Psoas muscle (tissue), 8 donors: ENCODE results near the gene AHCYL1. TPM values are rescaled to one million over a fixed set of nuclear protein-coding genes. Genes with fewer than 3 reads are reported as not detected.

ENCODE experiments used
- ATAC-seq, 4 donors: fragments of 200-7000 bp; cut with Tn5 transposase; one replicate each; pipeline ENCODE4 v1.9.1; 2020; ENCODE audit warnings: moderate library complexity in 3 of 4, mild to moderate bottlenecking in 2 of 4
- DNase-seq, 2 donors: peaks; one replicate each; pipeline ENCODE4 v3.0.0-alpha.2; 2020
- H3K27ac ChIP-seq: fragments of 200-600 bp; one replicate; pipeline ENCODE4 v1.8.0; 2022
- H3K27me3 ChIP-seq, 3 donors: fragments of 200-600 bp in 1 of 3; one replicate each; pipeline versions ENCODE4 v1.6.1 to v1.8.0; 2013 to 2022; ENCODE audit warnings: low read length in 2 of 3, mild to moderate bottlenecking in 2 of 3, moderate library complexity in 1 of 3; ENCODE audit not compliant: insufficient read depth in 3 of 3
- H3K36me3 ChIP-seq, 2 donors: fragments of 200-600 bp in 1 of 2; one replicate each; pipeline versions ENCODE4 v1.6.1 to v1.8.0; 2013 to 2022; ENCODE audit warnings: low read depth in 1 of 2, mild to moderate bottlenecking in 1 of 2, moderate library complexity in 1 of 2; ENCODE audit not compliant: insufficient read depth in 1 of 2
- H3K4me1 ChIP-seq: fragments of 200-600 bp; one replicate; pipeline ENCODE4 v1.8.0; 2022
- H3K4me3 ChIP-seq: fragments of 200-600 bp; one replicate; pipeline ENCODE4 v1.8.0; 2022; ENCODE audit warnings: mild to moderate bottlenecking
- H3K9me3 ChIP-seq: fragments of 200-600 bp; one replicate; pipeline ENCODE4 v1.8.0; 2022
- whole genome bisulfite sequencing, 3 donors: extraction: QIAGEN DNeasy Blood & Tissue Kit; methylation state at CpG; one replicate each; pipeline versions ENCODE4 v1.1.6 to v1.1.7; 2013; 5-methylcytosine and 5-hydroxymethylcytosine counted together
- intact Hi-C, 2 donors: fragments of 100-400 bp; cut with DNase I; formaldehyde crosslinking; loops; one replicate each; pipeline versions ENCODE4 v1.11.0 to v1.14.2; 2022
- polyA plus RNA-seq, 3 donors: library from polyadenylated mRNA; stranded (reverse); fragments of 200-250 nt; gene quantifications; one replicate each; pipeline ENCODE4 v1.2.3, GENCODE V29; 2013
- total RNA-seq, 4 donors: library from RNA; stranded (reverse); fragmentation: NEBNext Ultra II Directional in 2 of 4; extraction: Animal tissue kit (Norgen Biotek cat#: 25700) in 2 of 4; gene quantifications; one replicate each; pipeline versions ENCODE4 v1.2.1 to v1.2.4, GENCODE V29; 2021 to 2023
- TF ChIP-seq, protein P1 (sequence below): fragments of 200-600 bp; IDR thresholded peaks from one replicate; pipeline ENCODE4 v1.8.0; 2022; ENCODE audit warnings: antibody characterized with exemption
- donor health status: healthy with polysubstance abuse.
- donor health status: DM: no; HTN: no; CAD: no; lungs with moderate emphysema.
- donor health status: Bipolar disorder and iron deficiency.
- donor health status: healthy.
- donor health status: DM: yes; HTN: yes; CAD: no.
- donor health status: DM: no; HTN: no; CAD: no.
- donor health status: DM: no; HTN: no; CAD: no.
- donor health status: DM: yes; HTN: yes; CAD: no.

AHCYL1 gene
- total and polyA plus RNA-seq, 7 donors, result 42.5 to 128 (median 60.2) TPM

DNA sequence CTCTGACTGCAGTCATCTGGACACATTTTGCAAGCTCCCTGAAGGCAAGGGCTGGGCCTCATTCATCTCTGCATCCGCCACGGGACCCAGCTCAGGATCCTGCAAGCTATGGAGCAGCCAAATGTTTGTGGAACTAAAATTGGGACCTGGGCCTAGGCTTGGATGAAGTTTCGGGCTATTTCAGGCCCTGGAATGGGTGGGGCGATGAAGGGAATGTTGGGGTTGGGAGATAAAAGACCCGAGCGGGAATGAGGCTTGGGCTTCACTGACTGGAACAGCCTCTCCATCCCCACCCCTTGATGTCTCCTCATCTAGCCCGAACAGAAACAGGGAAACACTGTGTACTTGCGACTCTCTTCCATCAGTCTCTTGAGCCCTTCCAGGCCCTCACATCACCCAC lies 7.3 kb upstream of the AHCYL1 start:
- 35 to 58% (median 40%) methylated on average over 8 of the region's 8 CpGs for WGBS, 3 donors
- H3K27ac ChIP-seq, result no peak overlapping the region
- intact Hi-C loops, result no loop called here

DNA sequence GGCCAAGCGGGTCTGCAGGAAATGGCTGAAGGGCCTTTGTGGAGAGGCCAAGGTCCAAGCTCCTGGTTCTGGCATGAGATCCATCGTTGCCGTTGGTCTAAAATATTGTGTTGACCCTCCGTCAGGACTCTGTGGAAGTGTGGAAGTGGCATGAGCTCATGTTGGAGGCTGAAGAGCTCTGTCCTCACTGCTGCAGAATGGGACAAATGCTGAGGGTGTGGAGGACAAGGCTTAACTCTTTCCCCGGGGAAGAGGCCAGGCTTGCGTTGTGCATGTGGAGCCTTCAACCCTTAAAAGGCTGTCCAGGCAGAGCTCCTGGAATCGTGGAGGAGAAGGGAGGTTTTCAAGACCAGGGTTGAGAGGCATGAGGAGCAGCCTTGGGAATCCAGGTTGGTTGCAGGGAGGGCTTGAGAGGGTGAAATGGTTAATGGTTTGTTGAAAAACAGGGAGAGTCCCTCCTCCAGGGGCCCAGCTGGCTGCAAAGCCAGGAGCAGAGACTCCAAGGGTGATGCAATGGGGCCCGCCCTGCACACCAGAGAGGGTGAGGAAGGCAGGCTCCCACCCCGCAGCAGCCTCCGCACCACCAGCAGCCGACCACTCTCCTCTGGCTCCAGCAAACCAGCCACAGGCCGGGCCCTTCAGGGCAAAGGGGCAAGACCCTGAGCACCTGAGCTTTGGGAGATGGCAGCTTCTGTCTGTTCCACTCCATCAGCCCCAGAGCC lies 6.7 kb upstream of the AHCYL1 start:
- H3K27ac ChIP-seq, result no peak overlapping the region
- H3K4me1 ChIP-seq, result peaks cover 26% of the 10 kb centered on the region
- DNase-seq, result peak; percentile 70 to 84
- H3K4me3 ChIP-seq, result no peak overlapping the region
- TF ChIP-seq, protein P1, sequence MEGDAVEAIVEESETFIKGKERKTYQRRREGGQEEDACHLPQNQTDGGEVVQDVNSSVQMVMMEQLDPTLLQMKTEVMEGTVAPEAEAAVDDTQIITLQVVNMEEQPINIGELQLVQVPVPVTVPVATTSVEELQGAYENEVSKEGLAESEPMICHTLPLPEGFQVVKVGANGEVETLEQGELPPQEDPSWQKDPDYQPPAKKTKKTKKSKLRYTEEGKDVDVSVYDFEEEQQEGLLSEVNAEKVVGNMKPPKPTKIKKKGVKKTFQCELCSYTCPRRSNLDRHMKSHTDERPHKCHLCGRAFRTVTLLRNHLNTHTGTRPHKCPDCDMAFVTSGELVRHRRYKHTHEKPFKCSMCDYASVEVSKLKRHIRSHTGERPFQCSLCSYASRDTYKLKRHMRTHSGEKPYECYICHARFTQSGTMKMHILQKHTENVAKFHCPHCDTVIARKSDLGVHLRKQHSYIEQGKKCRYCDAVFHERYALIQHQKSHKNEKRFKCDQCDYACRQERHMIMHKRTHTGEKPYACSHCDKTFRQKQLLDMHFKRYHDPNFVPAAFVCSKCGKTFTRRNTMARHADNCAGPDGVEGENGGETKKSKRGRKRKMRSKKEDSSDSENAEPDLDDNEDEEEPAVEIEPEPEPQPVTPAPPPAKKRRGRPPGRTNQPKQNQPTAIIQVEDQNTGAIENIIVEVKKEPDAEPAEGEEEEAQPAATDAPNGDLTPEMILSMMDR, result no peak
- no peaks in the 10 kb centered on the region for H3K36me3 ChIP-seq
- no peaks in the 10 kb centered on the region for H3K27me3 ChIP-seq
- peak in 1 of 4 donors; percentile 55 for ATAC-seq
- H3K9me3 ChIP-seq, result no peaks in the 10 kb centered on the region
- WGBS, 3 donors, result 66 to 79% (median 66%) methylated on average over 12 of the region's 12 CpGs
- intact Hi-C loops, result no loop called here

More for the DNA sequence above, 7.3 kb upstream of the AHCYL1 start:
- DNase-seq, result peak; percentile 50 to 54
- Histone ChIP-seq H3K9me3 (no peaks in the 10 kb centered on the region), H3K27me3 (no peaks in the 10 kb centered on the region), H3K36me3 (no peaks in the 10 kb centered on the region), H3K4me1 (peaks cover 26% of the 10 kb centered on the region), H3K4me3 (no peak overlapping the region)
- TF ChIP-seq, protein P1, result no peak
- peak in 1 of 4 donors; percentile 25 for ATAC-seq

DNA sequence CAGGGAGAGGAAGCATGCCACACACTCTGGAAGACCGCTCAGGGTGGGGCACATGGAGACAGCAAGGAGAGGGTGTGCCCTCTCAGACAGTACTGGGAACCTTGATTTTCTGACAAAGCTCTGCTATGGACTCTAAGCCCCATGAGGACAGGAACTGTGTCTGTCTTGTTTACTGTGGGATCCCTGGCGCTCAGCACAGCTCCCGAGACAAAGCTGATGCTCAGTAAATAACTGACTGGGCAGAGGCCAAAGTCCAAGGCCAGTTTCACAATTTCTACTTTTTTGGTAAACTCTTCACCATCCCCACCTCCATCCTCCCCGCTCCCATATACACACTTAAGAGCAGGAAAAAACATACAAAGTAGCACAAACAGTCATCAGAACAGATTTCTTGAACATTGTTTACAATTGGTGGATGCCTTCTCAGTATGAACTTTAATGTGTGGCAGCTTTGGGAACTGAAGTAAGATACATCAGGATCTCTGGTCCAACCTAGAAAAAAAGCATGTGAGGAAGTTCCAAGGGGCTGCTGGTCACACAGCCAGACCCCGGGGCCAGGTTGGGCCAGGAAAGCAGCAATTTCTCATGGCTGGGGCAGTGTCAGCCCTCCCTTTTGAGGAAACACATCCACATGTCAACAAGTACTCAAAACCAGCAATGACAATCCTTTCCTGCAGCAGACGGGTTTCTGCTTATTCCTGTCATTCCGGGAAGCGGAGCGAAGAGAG lies 5.6 kb upstream of the AHCYL1 start:
- DNase-seq (peak in 1 of 2 donors; percentile 53), ATAC-seq (no peak)
- intact Hi-C loops, result no loop called here
- Histone ChIP-seq H3K27ac (no peak overlapping the region), H3K27me3 (no peaks in the 10 kb centered on the region), H3K9me3 (no peaks in the 10 kb centered on the region), H3K36me3 (no peaks in the 10 kb centered on the region), H3K4me1 (peaks cover 28% of the 10 kb centered on the region), H3K4me3 (no peak overlapping the region)
- WGBS, 3 donors, result 73 to 76% (median 73%) methylated on average over 9 of the region's 9 CpGs
- TF ChIP-seq, protein P1, result no peak

DNA sequence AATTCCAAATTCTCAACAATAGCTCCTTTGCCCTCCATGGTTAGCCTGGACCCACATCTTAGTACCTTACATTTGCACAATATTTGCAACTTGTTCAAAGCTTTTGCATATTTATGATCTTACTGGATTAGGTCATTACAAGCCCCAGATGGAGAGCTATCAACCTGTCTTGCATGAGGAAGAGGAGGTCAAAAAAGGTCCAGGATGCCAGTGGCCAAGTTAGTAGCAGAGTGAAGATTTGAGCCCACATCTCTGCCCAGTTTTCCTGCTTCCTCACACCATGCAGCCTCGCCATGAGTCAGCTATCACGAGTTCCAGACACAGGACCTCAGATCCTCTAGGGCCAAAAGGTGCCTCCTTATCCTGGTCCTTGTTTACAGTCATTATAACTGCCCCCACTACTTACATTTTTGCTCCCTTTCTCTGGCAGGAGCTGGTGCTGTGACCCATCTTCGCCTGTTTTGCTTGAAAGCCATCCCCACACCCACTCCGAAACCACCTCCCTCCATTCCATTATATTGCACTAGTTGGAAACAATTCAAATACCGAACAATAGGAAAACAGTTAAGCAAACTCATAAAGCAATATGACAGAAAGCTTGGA lies 5.0 kb upstream of the AHCYL1 start:
- ATAC-seq, result no peak
- WGBS, 3 donors, result 62 to 63% (median 62%) methylated on average over 5 of the region's 5 CpGs
- Histone ChIP-seq H3K27me3 (no peaks in the 10 kb centered on the region), H3K36me3 (no peaks in the 10 kb centered on the region), H3K4me1 (peaks cover 29% of the 10 kb centered on the region), H3K27ac (no peak overlapping the region), H3K9me3 (no peaks in the 10 kb centered on the region), H3K4me3 (no peak overlapping the region)
- DNase-seq, result peak in 1 of 2 donors; percentile 49
- intact Hi-C loops, result loop anchor here (5.0 kb wide), 5 partner anchors 47 to 432 kb away; partner anchors contain the start of genes GNAI3 (in 2 of the 2) and CSF1 (in 1 of the 2)
- TF ChIP-seq, protein P1, result no peak
